NOMO-1 treated with dmso at 0.1 percent for 144 hours (cell line): ENCODE data around the gene ANKRD12.
"Not testable (repeated sequence)": the region's sequence is repeated elsewhere in the genome, so short reads cannot be mapped to it uniquely, and the experiment has no call there.

ENCODE experiments used
- DNase-seq: peaks from one replicate; lab custom pipeline; 2025; ENCODE audit not compliant: unreplicated experiment; lab: John Stamatoyannopoulos, UW

Gene ANKRD12

GRCh38 chr18:9140381-9140780 is 3.8 kb downstream of the ANKRD12 start:
- no peak for DNase-seq

GRCh38 chr18:9140984-9141383 is 4.4 kb downstream of the ANKRD12 start:
- DNase-seq: no peak

DNA sequence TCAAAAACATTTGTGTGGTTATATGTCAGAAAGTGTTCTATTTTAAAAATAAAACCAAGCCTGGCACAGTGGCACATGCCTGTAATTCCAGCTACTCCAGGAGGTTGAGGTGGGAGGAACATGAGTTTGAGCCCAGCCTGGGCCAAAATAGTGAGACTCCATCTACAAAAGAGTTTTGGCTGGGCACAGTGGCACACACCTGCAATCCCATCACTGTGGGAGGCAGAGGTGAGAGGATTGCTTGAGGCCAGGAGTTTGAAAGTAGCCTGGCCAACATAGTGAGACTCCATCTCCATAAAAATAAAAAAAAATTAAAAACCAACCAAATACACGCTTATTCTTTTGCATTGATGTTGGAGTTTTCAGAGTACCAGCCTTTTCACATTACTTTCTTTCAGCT is 9.6 kb downstream of the ANKRD12 start:
- no peak for DNase-seq

DNA sequence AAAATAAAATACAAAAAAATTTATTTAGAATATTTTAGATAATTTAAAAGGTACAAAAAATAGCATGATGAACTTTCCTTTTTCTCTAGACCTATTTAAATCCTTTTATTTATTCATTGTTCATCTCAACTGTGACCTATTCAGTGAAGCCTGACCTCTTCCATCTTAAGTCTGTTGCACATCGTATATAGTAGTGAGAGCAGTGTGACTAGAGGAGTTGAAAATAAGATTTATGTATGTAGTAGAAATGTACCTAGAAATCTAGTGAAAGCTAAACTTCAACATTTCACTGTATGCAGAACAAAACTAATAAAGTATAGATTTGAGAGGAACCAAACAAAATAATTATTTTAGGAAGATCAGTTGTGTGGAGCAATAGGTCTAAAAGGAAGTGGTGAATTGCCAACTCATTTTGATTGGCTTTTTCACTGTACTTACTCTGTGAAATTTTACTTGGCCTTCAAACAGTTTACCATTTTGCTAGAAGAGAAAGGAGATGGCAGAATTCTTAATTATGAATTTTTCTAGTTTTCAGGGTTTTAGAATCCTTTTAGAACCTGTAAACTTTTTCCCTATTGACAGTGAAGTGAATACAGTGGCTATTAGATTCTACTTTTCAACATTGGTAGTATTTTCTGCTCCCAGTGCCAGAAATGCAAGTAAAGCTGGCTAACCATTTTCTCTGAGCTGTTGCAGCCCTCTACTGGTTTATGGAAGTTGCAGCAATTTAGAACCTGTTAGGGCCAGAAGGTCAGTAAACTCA is 11.0 kb downstream of the ANKRD12 start:
- peak; percentile 65 for DNase-seq

DNA sequence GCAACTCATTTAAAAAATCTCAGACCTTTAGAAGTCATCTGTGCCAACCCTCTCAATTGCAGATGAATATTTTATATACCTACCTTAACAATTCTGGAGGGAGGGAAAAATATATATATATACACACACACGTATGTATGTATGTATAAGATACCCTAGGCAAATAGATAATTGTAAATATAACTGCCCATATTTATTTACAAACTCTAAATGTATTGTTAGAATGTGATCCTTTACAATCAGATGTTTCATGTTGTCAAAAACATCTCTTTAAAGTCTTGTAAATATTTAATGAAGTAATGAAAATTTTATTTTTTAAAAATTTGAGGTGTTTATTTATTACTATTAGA is 11.6 kb downstream of the ANKRD12 start:
- no peak for DNase-seq

DNA sequence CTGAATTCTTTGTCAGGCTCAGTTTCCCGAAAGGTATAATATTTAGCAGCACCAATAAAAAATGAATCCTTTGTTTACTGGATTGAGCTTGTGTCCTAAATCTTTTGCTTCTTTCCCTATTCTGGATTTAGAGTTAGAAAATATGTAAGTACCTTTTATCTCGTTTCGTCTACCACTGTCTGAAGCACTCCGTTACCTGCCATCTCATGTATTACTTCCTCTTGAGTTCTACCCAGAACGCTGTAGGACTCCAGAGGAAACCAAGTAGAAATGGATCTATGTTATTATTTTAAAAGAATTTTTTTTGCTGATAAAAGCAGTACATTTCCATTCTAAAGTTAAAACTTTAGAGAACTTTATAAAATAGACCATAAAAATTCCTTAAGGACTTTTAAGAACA is 13.5 kb downstream of the ANKRD12 start:
- no peak for DNase-seq

- no peak for DNase-seq
Observed at GRCh38 chr18:9153256-9153655, 16.7 kb downstream of the ANKRD12 start.

- no peak for DNase-seq
Observed at GRCh38 chr18:9156604-9157249, 20.1 kb downstream of the ANKRD12 start.

- DNase-seq: no peak
Observed at GRCh38 chr18:9157806-9158205, 21.2 kb downstream of the ANKRD12 start.

DNA sequence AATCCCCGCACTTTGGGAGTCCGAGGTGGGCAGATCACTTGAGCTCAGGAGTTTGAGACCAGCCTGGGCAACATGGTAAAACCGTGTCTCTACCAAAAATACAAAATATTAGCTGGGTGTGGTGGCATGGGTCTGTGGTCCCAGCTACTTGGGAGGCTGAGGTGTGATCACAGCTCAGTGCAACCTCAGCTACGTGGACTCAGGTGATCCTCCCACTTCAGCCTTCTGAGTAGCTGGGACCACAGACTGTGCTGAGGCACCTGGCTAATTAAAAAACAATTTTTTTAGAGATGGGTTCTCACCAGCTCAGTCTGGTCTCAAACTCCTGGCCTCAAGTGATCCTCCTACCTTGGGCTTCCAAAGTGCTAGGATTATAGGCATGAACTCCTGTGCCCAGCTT is 23.4 kb downstream of the ANKRD12 start:
- no peak for DNase-seq

DNA sequence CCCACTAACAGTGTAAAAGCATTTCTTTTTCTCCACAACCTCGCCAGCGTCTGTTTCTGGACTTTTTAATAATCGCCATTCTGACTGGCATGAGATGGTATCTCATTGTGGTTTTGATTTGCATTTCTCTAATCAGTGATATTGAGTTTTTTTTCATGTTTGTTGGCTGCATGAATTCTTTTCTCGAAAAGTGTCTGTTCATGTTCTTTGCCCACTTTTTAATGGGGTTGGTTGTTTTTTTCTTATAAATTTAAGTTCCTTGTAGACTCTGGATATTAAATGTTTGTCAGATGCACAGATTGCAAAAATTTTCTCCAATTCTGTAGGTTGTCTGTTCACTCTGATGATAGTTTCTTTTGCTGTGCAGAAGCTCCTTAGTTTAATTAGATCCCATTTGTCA is 26.1 kb downstream of the ANKRD12 start:
- not testable (repeated sequence) for DNase-seq

DNA sequence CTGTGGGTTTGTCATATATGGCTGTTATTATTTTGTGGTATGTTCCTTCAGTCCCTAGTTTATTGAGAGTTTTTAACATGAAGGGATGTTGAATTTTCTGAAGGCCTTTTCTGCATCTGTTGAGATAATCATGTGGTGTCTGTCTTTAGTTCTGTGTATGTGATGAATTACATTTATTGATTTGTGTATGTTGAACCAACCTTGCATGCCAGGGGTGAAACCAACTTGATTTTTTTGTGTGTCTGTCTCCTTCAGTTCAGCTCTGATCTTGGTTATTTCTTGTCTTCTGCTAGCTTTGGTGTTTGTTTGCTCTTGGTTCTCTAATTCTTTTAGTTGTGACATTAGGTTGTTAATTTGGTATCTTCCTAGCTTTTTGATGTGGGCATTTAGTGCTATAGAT is 27.6 kb downstream of the ANKRD12 start:
- not testable (repeated sequence) for DNase-seq

DNA sequence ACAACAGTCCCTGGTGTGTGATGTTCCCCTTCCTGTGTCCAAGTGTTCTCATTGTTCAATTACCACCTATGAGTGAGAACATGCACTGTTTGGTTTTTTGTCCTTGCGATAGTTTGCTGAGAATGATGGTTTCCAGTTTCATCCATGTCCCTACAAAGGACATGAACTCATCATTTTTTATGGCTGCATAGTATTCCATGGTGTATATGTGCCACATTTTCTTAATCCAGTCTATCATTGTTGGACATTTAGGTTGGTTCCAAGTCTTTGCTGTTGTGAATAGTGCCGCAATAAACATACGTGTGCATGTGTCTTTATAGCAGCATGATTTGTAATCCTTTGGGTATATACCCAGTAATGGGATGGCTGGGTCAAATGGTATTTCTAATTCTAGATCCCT is 29.3 kb downstream of the ANKRD12 start:
- not testable (repeated sequence) for DNase-seq

DNA sequence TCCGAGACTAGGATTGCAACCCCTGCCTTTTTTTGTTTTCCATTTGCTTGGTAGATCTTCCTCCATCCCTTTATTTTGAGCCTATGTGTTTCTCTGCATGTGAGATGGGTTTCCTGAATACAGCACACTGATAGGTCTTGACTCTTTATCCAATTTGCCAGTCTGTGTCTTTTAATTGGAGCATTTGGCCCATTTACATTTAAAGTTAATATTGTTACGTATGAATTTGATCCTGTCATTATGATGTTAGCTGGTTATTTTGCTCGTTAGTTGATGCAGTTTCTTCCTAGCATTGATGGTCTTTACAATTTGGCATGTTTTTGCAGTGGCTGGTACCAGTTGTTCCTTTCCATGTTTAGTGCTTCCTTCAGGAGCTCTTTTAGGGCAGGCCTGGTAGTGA is 32.9 kb downstream of the ANKRD12 start:
- DNase-seq: not testable (repeated sequence)

- DNase-seq: not testable (repeated sequence)
Observed at GRCh38 chr18:9171919-9172318, 35.3 kb downstream of the ANKRD12 start.

- no peak for DNase-seq
Observed at GRCh38 chr18:9172506-9173127, 36.0 kb downstream of the ANKRD12 start.

- no peak for DNase-seq
Observed at GRCh38 chr18:9173770-9174233, 37.2 kb downstream of the ANKRD12 start.

GRCh38 chr18:9174302-9174701 is 37.7 kb downstream of the ANKRD12 start:
- DNase-seq: no peak

DNA sequence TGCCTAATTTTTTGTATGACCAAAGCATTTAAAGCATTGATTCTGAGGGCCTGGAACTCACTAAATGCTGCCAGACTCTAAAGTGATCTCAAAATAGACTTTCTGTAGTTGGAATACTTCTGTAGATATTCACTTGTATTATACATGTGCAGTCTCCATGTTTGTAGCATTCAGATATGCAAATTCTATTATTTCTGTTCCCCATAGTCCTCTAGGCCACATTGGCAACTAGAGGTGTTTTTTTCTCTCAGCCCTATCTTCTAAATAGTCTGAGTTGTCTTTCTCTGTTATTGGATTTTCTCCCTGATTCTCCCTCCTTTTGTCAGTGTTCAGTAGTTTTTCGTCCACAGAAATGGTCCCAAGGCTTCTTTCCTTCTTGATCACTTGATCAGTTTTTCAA is 38.5 kb downstream of the ANKRD12 start:
- no peak for DNase-seq

DNA sequence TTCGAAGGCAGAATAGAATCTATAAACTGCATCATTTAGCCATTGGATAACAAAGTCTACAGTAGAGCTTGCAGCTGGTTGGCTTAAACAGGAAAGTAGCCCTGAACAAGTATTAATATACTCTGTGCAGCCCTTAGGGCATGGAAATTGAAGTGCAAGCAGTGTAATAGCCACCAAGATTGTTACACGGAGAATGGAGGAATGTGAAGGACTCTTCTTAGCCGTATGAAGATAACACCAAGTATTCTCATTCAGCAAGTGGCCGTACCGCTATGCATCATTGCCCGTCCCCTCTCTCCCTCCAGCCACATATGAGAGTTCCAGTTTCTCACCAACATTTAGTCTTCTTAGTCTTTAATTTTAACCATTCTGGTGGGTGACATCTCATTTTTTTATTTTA is 40.5 kb downstream of the ANKRD12 start:
- no peak for DNase-seq

GRCh38 chr18:9177466-9177865 is 40.9 kb downstream of the ANKRD12 start:
- DNase-seq: no peak

DNA sequence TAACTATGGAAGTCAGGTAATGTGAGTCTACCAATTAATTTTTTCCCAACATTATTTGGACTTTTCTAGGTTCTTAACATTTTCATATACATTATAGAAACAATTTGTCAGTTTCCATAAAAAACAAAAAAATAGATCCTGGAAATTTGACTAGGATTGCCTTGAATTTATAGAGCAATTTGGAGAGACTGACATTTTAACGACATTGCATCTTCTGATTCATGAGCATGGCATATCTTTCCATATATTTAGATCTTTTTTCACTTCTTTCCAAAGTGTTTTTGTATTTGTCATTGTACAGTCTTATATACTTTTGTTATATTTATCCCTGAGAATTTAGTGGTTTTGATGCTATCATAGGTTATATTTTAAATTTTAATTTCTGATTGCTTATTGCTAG is 42.0 kb downstream of the ANKRD12 start:
- DNase-seq: no peak
